ENCODE data around the gene TNFSF15. TPM values are rescaled to one million over a fixed set of nuclear protein-coding genes. Genes with fewer than 3 reads are reported as not detected.
A peak's percentile ranks its signal among the peaks of the same experiment; 100 is the strongest.

TNFSF15 gene
- polyA plus RNA-seq, 4 donors: 4.4 to 9.0 (median 6.4) TPM

DNA sequence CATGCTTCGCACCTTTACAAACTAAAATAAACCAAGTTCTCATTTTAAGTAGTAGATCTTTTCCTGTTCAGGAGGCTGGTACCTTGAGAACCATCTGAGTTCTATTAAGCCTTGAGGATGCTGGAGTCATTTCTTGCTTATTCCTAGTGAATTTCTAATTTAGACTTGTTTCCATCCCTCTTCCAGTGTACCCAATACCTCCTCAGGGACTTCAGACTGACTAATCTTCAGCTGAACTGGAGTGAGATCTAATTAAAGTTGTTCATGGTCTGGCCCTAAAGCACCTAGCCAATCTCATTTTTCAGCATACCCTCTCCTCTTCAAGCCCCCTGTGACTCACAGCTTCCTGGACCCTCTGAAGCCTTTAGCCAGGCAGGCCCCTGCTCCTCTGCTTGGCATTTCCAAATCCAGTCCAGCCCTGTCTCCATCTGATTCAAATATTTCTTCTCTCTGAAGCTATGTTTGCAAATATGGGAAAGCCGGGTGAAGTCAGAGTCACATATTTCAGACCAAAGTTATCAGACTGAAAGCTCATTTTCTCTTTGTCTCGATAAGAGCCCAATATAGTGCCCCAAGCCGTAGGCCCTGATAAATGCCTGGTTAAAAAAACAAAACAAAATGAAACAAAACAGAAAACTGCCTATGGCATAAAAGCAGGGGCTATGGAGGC, 19.4 kb upstream of the TNFSF15 start:
- no peak for DNase-seq (ENCODE audit: low read depth in 4 of 4, low spot score in 2 of 4)

DNA sequence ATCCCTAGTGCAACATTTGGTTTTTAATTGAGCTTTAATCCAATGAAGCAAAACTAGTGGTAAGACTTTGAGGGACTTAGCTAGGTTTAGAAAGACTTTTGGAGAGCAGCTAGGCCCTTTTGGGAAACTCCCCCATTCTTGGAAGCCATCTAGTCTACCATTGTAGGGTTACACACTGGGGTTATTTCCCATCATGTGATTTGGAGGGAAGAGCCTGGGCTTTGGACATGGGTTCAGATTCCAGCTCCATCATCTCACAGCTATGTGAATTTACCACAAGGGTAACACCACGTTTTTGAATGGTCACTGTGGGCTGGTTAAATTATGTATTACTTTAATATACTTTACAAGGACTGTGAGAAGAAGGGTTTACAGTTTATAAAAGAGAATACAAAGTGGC, 18.3 kb upstream of the TNFSF15 start:
- no peak for DNase-seq (ENCODE audit: low read depth in 4 of 4, low spot score in 2 of 4)

DNA sequence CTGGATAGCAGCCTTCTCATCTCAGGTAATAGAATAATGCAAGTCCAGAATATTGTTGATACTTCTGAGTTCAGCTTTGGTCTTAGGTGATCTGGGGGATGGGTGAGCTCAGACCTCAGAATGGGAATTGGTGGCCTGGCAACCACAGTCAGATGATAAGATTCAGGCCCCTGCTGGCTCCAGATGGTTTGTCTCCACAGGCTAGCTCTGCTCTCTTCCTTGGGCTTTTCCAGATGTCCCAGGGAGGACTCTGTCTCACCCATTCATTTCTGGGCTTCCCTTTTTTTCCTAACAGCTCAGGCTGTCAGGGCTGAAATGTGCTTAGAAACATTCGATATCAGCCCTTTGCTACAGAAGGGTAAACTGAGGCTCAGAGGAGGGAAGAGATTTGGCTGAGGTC, 17.6 kb upstream of the TNFSF15 start:
- no peak for DNase-seq (ENCODE audit: low read depth in 4 of 4, low spot score in 2 of 4)

DNA sequence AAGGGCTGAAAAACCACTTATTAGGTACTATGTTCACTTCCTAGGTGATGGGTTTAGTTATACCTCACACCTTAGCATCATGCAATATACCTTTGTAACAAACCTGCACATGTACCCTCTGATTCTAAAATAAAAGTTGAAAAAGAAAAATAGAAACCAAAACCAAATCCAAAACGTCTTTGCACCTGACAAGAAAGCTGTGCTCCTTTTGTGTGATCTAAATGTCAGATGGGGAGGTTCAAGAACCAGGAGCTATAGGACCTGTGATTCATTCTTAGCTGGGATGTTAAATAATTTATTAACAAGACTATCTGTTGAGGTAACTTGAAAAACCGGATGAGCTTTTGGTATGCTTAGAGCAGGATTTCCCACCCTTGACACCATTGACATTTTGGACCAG, 16.9 kb upstream of the TNFSF15 start:
- DNase-seq (ENCODE audit: low read depth in 4 of 4, low spot score in 2 of 4): no peak

DNA sequence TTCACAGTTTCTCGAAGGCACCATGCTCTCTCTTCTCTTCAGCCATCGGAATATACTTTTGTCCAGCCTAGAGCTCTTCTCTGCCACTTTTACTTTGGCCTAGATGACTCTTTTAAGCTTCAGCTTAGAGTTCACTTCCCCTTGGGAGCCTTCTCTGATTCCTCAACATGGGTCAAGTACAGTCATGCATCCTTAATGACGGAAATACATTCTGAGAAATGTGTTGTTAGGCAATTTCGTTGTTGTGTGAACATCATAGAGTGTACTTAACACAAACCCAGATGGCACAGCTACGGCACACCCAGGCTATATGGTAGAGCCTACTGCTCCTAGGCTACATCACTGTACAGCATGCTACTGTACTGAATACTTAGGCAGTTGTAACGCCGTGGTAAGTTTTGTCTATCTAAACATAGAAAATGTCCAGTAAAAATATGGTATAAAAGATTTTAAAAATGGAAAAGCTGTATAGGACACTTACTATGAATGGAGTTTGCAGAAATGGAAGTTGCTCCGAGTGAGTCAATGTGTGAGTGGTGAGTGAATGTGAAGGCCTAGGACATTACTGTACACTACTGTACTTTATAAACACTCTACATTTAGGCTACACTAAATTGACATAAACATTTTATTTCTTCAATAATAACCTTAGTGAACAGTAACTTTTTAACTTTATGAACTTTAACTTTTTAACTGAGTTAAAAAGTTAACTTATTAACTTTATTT, 15.1 kb upstream of the TNFSF15 start:
- no peak for DNase-seq (ENCODE audit: low read depth in 4 of 4, low spot score in 2 of 4)

DNA sequence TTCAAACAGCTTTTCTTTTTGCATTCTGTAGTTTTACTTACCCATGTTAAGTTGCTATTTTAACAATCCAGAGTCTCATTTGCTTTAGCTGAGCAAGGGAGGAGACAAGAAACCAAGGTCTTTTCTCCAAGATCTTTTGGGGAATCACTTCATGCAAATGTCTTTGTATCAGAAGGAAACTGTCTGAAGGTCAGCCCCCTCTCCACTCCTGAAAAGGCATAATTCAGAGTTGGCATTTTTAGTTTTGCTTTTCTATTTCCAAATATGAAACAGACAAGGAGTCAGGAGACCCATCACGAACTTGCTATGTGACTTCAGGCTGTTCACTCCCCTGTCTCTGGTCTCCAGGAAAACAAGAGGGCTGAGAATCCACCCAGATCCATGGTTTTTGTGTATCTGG, 12.3 kb upstream of the TNFSF15 start:
- DNase-seq (ENCODE audit: low read depth in 4 of 4, low spot score in 2 of 4): no peak

DNA sequence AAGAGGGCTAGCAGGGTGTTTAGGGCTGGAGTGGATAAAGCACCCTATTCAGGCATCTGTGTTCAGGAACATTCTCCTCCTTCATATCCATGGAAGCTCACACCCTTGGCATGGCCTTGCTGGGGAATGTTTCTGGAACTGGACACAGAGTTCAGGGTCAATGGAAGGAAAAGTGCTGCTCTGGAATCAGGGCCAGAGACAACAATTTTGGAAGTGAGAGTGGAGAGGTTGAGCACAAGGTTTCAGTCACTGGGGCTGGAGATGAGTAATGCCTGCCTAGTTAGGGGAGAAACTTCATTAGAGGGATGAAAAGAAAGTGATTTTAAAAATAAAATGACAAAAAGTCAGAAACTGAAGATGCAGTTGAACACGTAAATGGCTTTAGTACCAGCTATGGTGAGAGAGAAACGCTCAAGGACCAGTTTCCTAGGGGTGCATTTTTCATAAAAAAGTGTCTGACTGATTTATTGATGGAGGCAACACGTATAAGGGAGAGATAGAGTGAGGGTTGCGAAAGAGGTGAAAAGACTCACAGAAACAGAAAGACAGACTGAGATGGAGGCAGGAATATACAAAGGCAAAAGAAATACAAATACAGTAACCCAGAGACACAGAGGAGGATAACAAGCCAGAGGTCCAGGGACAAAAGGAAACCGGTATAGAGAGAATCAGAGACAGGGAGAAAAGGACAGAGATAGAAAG, 8.0 kb upstream of the TNFSF15 start:
- no peak for DNase-seq (ENCODE audit: low read depth in 4 of 4, low spot score in 2 of 4)

DNA sequence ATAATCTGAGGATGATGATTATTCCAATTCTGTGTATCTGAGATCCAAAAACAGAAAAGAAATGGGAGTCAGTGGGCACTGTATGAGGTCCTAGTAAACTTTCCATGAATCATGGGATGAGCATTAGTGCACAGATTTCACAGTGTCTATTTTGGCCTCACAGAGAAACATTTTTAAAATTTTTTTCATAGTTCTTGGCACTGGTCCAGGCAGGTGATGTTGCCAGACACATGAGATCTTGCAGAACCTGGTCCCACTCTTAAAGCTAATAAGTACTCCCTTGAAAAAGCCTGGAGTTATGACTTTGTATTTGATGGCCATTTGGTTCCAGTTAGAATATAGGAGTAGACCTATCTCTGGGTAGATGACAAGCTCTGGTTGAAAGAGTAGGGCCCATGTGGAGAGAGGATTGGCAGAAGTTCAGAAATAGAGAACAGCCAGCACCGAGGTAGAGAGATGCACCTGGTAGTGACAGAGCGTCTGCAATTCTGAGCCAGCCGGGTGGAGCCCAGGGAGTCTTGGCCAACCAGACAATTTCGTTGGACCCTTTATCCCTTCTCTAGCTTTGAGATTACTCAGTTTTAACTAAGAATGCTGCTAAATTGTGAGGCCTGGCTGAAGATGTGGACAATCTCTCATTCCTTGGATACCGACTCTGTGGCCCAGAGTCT, 6.3 kb upstream of the TNFSF15 start:
- no peak for DNase-seq (ENCODE audit: low read depth in 4 of 4, low spot score in 2 of 4)

DNA sequence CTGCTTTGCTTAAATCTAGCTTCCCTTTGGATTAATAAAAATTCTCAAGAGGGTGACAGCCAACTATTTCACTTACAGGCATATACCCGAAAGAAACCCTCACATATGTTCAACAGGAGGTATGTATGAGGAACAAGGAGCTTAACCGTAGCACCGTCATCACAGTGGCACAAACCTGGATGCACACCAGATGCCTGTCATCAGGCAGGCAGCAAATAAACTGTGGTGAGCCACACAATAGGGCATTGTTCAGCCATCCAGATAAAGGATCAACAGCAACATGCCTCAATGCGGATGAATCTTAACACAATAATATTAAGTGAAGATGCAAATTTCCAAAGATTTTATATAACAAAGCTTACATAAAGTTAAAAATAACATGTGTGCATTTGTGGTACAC, 5.5 kb upstream of the TNFSF15 start:
- DNase-seq (ENCODE audit: low read depth in 4 of 4, low spot score in 2 of 4): no peak

DNA sequence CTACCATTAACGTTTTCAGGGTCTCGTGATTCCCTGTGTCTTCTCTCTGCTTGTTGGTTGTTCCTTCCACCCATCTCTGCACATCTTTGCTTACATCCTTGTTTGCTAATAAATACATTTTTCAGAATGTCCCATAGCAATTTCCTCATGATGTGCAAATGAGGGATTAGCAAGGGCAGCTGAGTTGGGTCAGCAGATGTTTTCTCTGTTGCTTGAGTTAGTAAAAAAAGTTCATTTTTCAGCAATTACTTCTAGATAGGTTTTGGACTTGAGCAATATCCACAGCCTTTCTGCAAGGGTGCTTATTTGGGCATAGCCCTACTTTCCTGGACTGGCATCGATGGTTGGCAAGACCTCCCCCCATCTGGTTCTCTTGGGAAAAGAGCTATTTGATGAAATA, 4.8 kb upstream of the TNFSF15 start:
- DNase-seq (ENCODE audit: low read depth in 4 of 4, low spot score in 2 of 4): no peak

DNA sequence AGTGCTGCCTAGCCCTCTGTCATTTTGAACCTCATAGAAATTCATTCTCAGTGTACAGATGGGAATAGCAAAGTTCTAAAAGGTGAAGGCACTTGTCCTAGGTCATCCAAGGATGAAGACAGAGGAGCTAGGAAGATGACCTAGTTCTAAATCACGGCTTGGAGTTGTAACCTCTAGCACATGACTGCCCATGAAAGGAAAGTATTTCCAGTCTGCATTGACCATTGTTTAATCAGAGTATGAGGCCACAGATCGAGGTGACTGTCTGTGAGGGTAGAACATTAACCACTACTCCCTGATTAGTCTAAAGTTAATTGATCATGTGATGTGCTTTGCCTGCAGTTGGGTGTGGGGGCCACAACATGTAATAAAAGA, 674 bp upstream of the TNFSF15 start:
- DNase-seq (ENCODE audit: low read depth in 4 of 4, low spot score in 2 of 4): no peak

DNA sequence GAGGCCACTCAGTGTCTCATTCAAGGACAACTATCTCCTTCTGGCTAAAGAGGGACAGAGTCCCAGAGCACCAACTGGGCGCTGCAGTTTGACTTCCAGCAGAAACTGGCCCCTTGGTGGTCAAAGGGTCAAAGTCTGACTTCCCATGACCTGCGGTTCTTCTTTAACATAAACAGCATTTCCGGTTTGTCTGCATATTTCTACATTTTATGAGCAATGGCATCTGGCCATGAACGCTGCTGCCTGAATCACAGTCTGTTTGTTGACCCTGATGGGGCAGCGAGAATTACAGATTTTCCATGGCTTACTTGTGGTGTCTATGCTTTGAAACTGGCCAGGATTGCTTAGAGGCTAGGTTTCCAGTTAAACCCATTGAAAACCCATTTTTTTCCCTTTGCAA, 1.3 kb downstream of the TNFSF15 start:
- DNase-seq (ENCODE audit: low read depth in 4 of 4, low spot score in 2 of 4): peak in 1 of 4 donors; percentile 41

DNA sequence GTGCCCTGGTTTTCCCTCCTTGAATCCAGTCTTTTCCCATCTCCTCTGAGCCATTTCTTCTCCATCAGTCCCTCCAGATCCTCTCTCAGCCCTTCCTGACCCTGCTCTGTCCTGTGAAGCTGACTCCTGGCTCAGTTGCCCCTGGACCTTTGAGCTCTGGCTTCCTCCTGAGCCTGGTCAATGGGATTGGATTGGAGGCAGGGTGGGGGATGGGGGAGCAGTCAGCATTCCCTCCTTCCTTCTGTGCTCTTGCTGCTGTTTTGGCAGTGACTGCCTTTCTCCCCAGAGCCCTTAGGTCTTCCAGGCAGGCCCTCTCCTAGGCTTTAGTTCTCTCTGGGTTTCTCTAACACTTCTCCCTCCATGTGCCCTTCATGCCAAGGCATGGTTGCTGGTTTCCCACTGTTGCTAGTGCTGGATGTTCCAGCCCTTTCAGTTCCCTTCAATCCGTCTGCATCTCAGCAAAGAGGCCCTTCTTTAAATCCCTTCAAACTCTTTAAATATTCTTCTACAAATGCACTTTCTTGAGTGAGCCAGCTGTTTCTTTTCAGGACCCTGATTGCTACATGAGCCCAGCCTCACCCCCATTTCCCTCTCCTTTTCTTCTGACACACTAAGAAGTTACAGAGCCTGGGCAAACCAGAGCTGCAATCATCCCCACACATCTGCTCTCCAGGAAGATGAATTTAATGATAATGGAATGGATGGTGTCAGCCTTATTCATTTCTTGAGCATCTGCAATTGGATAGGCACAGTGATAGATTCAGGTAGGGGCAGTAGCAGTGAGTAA, 2.2 kb downstream of the TNFSF15 start:
- peak in 1 of 4 donors; percentile 33 for DNase-seq (ENCODE audit: low read depth in 4 of 4, low spot score in 2 of 4)

DNA sequence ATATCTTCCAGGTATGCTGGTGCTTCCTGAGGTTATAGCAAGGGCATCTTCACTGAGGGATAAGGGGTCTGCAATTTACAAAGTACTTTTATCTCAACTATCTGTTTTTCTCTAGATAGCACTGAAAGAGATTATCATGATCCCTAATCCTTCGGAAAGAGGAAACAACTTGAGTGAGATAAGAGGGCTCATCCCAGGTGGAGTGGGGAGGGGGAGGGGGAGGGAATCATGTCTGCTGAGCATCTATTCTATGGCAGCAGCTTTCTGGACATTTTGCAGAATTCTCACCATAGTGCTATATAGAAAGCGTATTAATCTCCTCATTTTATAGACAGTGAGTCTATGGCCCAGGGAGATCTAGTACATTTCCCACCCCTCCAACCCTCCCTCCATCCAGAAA, 5.9 kb downstream of the TNFSF15 start:
- DNase-seq (ENCODE audit: low read depth in 4 of 4, low spot score in 2 of 4): no peak

DNA sequence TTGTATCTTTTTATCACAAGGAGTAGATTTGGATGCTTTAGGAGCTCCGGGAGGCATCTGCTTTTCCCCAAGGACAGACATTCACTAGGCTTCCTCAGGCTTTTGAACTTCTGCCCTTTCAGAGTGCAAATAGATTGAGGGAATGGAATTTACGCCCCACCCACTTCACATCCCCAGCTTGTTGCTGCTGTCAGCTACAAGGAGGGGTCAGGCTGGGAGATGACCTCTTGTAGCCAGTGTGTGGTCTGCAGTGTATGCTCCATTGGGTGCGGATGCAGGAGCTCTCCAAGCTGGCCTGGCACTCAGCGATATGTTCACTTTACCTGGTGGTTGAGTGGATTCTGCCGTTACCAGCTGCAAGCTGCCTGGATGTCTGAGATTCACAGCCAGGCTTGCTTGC, 6.4 kb downstream of the TNFSF15 start:
- DNase-seq (ENCODE audit: low read depth in 4 of 4, low spot score in 2 of 4): no peak

DNA sequence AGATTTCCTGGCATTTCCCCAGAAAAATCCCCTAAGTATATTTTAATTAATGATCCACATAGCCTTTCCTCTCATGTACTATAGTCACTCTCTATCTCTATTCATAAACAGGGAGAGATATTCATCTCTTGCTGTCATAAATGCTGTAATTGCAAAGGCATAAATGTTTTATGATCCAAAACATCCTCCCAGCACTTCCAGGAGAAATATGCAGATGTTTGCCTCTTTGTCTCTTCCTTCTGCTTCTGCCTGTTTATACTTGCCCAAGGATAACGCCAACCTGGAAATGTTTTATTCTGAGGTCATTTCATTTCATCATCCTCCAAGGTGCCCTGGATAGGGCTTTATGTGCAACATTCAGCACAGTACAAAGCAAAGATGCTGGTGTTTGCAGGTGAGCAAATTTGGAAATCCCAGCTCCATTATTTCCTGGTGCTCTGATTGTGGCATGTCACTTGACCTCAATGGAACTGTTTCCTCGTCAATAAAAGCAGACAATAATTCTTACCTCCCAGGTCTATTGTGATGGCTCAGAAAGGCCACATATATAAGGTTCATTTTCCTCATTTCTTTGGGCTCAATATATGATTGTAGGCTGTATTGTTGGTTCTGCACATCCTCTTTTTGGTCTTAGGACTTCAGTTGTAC, 6.9 kb downstream of the TNFSF15 start:
- DNase-seq (ENCODE audit: low read depth in 4 of 4, low spot score in 2 of 4): no peak

DNA sequence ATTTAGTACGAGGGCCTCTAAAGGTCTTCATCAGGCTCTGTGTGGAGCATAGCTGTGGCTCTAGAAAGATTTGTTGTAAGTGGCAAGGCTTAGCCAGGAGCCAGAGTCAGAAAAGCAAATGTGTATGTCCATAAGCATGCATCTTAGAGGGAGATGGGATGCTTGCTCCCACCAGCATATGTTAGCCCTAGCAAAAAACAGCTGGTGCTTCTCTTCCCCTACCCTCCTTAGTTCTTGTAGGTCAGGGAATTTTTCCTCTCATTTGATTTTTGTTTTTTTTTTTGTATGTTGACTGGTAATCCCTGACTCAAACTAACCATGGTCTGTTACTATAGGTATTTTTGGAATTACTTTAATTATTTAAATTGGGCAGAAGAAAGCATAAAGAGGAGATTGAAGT, 7.7 kb downstream of the TNFSF15 start:
- DNase-seq (ENCODE audit: low read depth in 4 of 4, low spot score in 2 of 4): no peak

DNA sequence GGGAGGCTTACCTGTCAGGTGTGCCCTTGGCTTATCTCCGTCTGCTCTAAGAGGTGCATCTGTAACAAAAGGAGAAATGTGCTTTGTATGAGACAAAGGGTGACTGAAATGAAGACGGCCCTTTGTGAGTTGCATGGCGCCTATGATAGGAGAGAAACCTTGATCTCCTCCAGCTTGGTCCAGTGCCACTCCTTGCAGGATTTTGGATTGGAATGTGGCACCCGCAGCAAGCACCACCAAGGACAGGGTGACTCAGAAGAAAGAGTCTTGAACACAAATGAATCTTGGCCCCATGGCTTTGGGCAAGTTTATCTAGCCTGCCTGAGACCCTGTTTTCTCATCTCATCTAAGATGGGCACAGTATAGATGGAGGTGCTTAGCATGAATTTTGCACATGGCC, 13.4 kb downstream of the TNFSF15 start:
- DNase-seq (ENCODE audit: low read depth in 4 of 4, low spot score in 2 of 4): no peak

DNA sequence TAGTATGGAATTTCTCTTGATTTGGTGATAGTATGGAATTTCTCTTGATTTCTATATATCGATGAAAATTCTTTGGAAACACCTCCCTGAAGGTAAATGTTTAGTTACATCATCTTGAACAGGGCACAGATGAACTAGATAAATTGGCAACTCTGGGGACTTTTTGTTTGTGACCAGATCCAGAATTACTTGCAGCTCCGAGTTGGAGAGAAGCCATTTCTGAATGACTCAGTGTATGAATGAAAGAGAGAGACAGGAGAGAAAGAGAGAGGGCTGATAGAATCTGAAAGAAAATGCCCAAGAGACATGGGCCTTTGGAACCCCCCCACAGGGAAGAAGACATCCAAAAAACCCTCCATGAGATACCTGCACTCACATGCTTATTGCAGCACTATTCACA, 14.1 kb downstream of the TNFSF15 start:
- DNase-seq (ENCODE audit: low read depth in 4 of 4, low spot score in 2 of 4): no peak

DNA sequence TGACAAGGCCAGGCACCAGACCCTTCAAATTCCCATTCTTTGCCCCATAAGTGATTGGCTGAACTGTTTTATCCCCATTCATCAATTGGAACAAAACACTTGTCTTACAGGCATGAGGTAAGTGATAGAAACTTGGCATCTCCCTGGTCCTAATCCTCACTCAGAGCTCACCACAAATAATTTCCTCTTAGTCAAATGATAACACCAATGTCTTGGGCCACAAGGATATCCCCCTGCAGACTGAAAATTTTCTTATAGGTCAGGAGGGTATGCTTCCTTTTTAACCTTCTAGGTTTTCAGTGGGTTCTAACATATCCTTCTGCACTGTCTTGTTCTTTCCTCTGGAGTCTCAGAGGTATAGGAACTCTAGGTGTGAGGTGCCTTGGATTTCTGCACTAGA, 14.5 kb downstream of the TNFSF15 start:
- no peak for DNase-seq (ENCODE audit: low read depth in 4 of 4, low spot score in 2 of 4)
